Lower leg skin (tissue), 4 donors: ENCODE data around the gene CYP4F2. TPM values are rescaled to one million over a fixed set of nuclear protein-coding genes. Genes with fewer than 3 reads are reported as not detected.
"Not testable (repeated sequence)": the region's sequence is repeated elsewhere in the genome, so short reads cannot be mapped to it uniquely, and the experiment has no call there.

Source experiments
- DNase-seq, 2 donors: peaks; one replicate each; pipeline ENCODE4 v3.0.0-alpha.2; 2019; ENCODE audit warnings: low spot score in 2 of 2
- H3K4me3 ChIP-seq: fragments of 200-600 bp; sonication (generic); 2 replicates; pipeline ENCODE4 v1.5.1; 2017; ENCODE audit warnings: mild to moderate bottlenecking, low read depth; ENCODE audit not compliant: poor library complexity, severe bottlenecking
- POLR2A ChIP-seq, 2 donors: fragments of 450-650 bp; IDR thresholded peaks; one replicate each; pipeline ENCODE4 v1.6.1; 2016 to 2017; ENCODE audit warnings: antibody characterized with exemption in 2 of 2, mild to moderate bottlenecking in 1 of 2, moderate library complexity in 1 of 2
- WGBS, 2 donors: methylation state at CpG; one replicate each; pipeline ENCODE4 v1.1.5; 2018; 5-methylcytosine and 5-hydroxymethylcytosine counted together
- intact Hi-C: fragments of 100-400 bp; cut with DNase I; formaldehyde crosslinking; loops from one replicate; pipeline ENCODE4 v1.15.0; 2023; ENCODE audit warnings: low total_unique reads
- total RNA-seq, 4 donors: library from RNA; depleted of rRNA; stranded (reverse); fragments of >200 nt; gene quantifications; one replicate each; pipeline ENCODE4 v1.1.0, GENCODE V29; 2016
- TF ChIP-seq, protein P1 (sequence below), 3 donors: fragments of 450-650 bp; IDR thresholded peaks; one replicate each; pipeline ENCODE4 v1.5.1; 2016; ENCODE audit warnings: antibody characterized with exemption in 3 of 3, mild to moderate bottlenecking in 3 of 3, moderate library complexity in 2 of 3

Gene CYP4F2
- total RNA-seq, 4 donors from 2014 or later = 0.91 to 4.2 (median 2.9) TPM

DNA sequence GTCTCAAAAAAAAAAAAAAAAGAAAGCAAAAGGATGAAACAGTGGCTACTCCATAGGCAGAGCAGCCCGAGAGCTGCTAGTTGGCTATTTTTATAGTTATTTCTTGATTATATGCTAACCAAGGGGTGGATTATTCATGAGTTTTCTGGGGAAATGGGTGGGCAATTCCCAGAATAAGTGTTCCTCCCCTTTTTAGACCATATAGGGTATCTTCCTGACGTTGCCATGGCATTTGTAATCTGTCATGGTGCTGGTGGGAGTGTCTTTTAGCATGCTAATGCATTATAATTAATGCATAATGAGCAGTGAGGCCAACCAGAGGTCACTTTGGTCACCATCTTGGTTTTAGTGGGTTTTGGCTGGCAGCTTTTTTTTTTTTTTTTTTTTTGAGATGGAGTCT lies 57.0 kb downstream of the CYP4F2 start:
- WGBS, 2 donors = 60 to 75% methylated on average over 2 of the region's 2 CpGs
- TF ChIP-seq POLR2A (IDR thresholded peaks at IDR 0.05) = no peak
- TF ChIP-seq, protein P1, sequence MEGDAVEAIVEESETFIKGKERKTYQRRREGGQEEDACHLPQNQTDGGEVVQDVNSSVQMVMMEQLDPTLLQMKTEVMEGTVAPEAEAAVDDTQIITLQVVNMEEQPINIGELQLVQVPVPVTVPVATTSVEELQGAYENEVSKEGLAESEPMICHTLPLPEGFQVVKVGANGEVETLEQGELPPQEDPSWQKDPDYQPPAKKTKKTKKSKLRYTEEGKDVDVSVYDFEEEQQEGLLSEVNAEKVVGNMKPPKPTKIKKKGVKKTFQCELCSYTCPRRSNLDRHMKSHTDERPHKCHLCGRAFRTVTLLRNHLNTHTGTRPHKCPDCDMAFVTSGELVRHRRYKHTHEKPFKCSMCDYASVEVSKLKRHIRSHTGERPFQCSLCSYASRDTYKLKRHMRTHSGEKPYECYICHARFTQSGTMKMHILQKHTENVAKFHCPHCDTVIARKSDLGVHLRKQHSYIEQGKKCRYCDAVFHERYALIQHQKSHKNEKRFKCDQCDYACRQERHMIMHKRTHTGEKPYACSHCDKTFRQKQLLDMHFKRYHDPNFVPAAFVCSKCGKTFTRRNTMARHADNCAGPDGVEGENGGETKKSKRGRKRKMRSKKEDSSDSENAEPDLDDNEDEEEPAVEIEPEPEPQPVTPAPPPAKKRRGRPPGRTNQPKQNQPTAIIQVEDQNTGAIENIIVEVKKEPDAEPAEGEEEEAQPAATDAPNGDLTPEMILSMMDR (IDR thresholded peaks at IDR 0.05) = no peak
- intact Hi-C loops = no loop called here

DNA sequence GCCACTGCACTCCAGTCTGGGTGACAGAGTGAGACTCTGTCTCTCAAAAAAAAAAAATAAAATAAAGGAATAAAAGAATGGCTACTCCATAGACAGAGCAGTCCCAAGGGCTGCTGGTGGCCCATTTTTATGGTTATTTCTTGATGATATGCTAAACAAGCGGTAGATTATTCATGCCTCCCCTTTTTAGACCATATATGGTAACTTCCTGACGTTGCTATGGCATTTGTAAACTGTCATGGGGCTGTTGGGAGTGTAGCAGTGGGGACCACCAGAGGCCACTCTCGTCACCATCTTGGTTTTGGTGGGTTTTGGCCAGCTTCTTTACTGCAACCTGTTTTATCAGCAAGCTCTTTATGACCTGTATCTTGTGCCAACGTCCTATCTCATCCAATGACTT lies 58.0 kb downstream of the CYP4F2 start:
- H3K4me3 ChIP-seq, DNase-seq, intact Hi-C loops: not testable (repeated sequence)
- 67 to 71% methylated on average over 4 of the region's 4 CpGs for whole genome bisulfite sequencing, 2 donors

More for the DNA sequence above, 57.0 kb downstream of the CYP4F2 start:
- no peak for DNase-seq
- H3K4me3 ChIP-seq = no peak overlapping the region

DNA sequence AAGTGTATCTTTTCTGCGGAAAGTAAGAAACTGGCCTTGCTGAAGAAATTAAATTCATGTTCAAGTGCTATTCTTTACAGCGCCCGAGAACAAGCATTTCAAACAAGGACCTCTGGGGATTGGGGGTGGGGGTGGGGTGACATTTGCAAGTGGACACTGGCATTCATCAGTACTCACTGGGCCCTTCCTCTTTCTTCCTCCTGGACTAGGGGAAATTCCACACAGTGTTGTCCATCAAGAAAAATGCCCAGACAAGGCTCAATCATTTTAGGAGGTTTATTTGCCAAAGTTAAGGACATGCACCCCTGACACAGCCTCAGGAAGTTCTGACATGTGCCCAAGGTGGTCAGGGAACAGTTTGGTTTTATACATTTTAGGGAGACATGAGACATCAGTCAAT lies 59.5 kb downstream of the CYP4F2 start:
- 92 to 100% methylated on average over 3 of the region's 3 CpGs for WGBS, 2 donors

DNA sequence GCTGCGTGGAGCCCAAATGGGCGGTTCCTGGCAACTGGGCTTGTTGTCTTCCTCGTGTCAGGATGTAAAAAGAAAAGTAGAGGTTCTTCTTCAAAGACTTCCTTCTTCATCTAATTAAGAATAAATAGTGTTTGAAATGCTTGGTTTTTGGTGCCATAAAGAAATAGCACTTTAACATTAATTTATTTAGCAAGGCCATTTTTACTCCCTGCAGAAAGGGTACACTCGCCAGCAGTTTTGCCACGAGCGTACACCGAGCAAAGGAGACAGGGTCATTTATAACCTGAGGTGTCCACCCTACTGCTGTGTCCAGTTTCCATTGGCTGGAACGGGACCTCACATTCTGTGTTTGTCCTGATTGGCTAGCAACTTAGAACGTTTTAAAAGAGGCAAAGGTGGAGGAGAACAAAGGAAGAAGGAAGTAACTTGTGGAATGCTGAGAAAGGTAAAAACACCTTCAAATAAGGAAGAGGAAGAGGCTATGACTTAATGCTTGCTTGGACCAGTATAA lies 60.6 kb downstream of the CYP4F2 start:
- no peak for DNase-seq
- H3K4me3 ChIP-seq = peak overlapping the region; percentile 75
- TF ChIP-seq, protein P1 (IDR thresholded peaks at IDR 0.05) = no peak
- no peak for TF ChIP-seq POLR2A (IDR thresholded peaks at IDR 0.05)
- WGBS, 2 donors = 0 to 1% methylated on average over 9 of the region's 9 CpGs
- intact Hi-C loops = no loop called here

More for the DNA sequence above, 59.5 kb downstream of the CYP4F2 start:
- TF ChIP-seq, protein P1 (IDR thresholded peaks at IDR 0.05) = no peak
- TF ChIP-seq POLR2A (IDR thresholded peaks at IDR 0.05) = no peak
- no peak for DNase-seq
- intact Hi-C loops = no loop called here
- no peak overlapping the region for H3K4me3 ChIP-seq

DNA sequence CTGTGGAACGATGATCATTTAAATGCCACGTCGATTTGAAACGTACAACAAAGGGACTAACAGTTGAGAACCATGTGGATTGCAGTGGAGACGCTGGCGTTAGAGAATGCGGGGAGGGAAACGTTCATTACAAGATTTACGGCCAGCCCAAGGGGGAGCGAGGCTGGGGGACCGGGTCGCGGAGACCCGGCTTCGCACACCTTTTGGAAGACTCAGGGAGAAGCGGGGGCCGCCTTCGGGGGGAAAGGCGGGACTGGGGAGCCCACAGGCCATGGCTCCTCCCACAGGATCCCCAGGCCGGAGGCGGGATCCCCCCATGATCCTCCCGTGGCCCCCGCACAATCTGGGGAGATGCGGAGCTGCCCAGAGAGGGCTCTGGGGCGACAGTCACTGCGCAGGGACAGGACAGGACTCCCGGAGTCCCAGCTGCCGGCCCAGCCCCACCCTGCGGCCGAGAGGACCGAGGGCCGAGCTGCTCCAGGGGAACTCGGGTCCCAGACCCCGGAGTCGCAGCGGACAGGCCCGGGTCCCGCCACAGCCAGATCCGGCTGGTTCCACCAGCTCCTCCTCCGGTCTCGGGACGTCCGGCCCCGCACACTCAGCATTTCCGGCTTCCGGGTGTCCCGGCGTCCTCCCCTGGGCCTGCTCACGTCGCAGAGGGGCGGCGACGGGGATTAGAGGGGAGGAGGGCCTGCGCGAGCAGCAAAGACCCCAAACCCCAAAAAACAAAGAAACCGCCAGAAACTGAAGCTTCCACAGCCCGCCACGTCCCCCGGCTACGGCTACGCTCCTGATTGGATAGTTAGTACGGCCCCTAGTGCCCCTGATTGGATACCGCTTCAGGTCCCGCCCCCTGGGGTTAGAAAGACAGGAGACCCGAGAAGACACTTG lies 61.3 kb downstream of the CYP4F2 start:
- peak overlapping the region; percentile 75 for H3K4me3 ChIP-seq
- WGBS, 2 donors = 1 to 3% methylated on average over 40 to 50 of the region's 65 CpGs
- TF ChIP-seq POLR2A (IDR thresholded peaks at IDR 0.05) = peak in 1 of 2 donors; percentile 91
- TF ChIP-seq, protein P1 (IDR thresholded peaks at IDR 0.05) = no peak
- intact Hi-C loops = no loop called here
- DNase-seq = peak; percentile 99 to 100

DNA sequence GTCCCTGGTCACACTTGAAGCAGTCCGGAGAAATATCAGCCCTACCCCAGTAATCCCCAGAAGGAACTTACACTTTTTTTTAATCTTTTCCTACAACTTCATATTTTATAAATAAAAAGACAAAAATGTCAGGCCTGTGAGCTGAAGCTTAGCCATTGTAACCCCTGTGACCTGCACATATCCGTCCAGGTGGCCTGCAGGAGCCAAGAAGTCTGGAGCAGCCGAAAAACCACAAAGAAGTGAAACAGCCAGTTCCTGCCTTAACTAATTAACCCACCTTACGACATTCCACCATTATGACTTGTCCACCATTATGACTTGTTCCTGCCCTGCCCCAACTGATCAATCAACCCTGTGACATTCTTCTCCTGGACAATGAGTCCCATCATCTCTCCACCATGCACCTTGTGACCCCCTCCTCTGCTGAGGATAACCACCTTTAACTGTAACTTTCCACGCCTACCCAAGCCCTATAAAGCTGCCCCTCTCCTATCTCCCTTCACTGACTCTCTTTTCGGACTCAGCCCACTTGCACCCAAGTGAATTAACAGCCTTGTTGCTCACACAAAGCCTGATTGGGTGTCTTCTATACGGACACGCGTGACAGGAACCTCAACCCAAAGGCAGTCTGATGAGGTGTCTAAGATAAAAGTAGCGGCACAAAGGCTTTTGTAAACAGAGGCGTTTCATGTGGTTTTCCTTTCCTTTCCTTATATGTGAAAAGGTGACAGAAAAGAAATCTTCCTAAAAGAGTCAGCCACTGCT lies 62.1 kb downstream of the CYP4F2 start:
- DNase-seq = peak in 1 of 2 donors; percentile 19
- peak overlapping the region; percentile 75 for H3K4me3 ChIP-seq
- 31 to 34% methylated on average over 11 of the region's 11 CpGs for WGBS, 2 donors
- intact Hi-C loops = not testable (repeated sequence)

DNA sequence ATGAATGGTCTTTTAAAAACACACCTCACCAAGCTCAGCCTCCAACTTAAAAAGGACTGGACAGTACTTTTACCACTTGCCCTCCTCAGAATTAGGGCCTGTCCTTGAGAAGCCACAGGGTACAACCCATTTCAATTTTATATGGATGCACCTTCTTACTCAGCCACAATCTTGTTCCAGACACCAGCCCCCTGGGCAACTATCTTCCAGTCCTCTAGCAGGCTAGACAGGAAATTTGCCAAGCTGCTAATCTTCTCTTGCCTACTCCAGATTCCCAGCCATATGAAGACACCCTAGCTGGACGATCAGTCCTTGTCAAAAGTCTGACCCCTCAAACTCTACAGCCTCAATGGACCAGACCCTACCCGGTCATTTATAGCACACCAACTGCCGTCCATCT lies 63.6 kb downstream of the CYP4F2 start:
- H3K4me3 ChIP-seq, intact Hi-C loops, DNase-seq: not testable (repeated sequence)
- WGBS, 2 donors = 98% methylated on average over 3 of the region's 3 CpGs
